GM12872 (cell line): Measurements from ENCODE around the gene LDB1.

Experiments used
- TF ChIP-seq, protein P1 (sequence below): IDR thresholded peaks from 3 replicates; pipeline ENCODE4 v1.5.1; 2011; ENCODE audit warnings: low read depth, mild to moderate bottlenecking, low read length, moderate library complexity; ENCODE audit not compliant: insufficient read depth

Gene LDB1

DNA sequence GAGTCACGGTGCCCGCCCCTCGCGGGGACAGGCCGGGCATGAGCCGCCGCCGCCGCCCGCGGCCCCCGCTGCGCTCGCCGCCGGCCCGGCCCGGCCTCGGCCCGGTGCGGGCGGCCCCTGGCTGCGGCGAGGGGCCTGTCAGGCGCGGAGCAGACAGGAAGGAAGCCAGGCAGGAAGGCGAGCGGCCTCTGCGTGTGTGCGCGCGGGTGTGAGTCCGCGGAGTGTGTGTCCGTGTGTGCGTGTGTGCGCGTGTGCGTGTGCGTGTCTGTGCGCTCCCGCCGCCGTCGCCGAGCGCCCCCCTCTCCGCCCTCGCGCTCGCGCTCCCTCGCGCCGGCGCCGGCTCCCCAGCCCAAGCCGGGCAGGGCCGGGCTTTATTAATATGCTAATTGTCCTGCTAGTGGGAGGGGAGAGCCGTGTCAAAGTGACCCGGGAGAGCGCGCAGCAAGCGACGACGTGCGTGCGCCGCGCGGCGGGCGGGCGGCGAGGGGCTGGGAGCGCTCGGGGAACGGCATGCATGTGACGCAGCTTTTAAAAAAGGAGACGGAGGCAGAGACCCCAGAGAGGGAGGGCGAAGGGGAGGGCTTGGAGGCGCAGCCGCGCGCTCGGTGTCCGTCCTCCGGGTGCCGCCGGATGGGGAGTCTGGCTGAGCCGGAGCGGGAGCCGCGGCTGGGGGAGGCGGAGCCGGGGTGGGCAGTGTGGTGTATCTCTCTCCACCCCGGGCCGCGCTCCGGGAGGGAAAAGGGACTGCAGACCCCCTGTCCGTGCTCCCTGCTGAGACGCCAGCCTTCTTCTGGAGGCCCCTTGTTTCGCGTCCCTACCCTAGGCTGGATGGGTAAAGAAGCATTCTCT, at the start of gene LDB1:
LDB1 (minus strand) TSS at position 227 of the 849 bp plus-strand sequence. CDS start 258 bp downstream, outside the sequence.
- TF ChIP-seq, protein P1, sequence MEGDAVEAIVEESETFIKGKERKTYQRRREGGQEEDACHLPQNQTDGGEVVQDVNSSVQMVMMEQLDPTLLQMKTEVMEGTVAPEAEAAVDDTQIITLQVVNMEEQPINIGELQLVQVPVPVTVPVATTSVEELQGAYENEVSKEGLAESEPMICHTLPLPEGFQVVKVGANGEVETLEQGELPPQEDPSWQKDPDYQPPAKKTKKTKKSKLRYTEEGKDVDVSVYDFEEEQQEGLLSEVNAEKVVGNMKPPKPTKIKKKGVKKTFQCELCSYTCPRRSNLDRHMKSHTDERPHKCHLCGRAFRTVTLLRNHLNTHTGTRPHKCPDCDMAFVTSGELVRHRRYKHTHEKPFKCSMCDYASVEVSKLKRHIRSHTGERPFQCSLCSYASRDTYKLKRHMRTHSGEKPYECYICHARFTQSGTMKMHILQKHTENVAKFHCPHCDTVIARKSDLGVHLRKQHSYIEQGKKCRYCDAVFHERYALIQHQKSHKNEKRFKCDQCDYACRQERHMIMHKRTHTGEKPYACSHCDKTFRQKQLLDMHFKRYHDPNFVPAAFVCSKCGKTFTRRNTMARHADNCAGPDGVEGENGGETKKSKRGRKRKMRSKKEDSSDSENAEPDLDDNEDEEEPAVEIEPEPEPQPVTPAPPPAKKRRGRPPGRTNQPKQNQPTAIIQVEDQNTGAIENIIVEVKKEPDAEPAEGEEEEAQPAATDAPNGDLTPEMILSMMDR: no peak

- TF ChIP-seq, protein P1: no peak
Observed at GRCh38 chr10:102167861-102168260, 47.7 kb upstream of the LDB1 start.

GRCh38 chr10:102163342-102163989, 43.3 kb upstream of the LDB1 start:
- TF ChIP-seq, protein P1: no peak

DNA sequence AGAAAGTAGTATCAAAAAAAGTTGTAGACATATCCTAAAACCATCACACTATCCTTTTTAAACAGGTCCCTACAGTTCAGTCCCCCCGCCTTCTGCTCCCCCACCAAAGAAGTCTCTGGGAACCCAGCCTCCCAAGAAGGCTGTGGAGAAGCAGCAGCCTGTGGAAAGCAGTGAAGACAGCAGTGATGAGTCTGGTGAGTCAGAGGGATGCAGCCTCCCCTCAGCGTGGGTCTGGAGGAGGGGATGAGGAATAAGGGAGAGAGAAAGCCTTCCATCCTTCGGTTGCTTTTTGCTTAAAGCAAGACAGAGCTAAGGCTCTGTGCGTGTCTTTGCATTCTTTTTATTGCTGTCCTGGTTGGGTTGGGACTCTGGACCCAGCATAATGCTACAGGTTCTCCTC, 39.7 kb upstream of the LDB1 start:
- TF ChIP-seq, protein P1: no peak

GRCh38 chr10:102159051-102159597, 39.0 kb upstream of the LDB1 start:
- TF ChIP-seq, protein P1: no peak

- TF ChIP-seq, protein P1: no peak
Observed at GRCh38 chr10:102157224-102157623, 37.1 kb upstream of the LDB1 start.

DNA sequence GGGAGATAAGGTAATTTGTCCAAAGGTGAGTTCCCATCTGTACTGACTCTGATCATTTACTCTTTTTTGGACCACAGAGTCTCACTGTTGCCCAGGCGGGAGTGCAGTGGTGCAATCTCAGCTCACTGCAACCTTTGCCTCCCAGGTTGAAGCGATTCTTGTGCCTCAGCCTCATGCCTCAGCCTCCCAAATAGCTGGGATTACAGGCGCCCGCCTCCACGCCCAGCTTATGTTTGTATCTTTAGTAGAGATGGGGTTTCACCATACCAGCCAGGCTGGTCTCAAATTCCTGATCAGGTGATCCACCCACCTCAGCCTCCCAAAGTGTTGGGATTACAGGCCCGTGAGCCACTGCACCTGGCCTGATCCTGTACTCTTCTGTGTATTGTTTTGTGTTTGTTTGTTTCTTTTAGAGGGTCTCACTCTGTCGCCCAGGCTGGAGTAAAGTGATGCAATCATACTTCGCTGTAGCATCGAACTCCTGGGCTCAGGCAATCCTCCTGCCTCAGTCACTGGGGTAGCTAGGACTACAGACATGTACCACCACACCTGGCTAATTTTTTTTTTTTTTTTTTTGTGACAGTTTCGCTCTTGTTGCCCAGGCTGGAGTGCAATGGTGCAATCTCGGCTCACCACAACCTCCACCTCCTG, 34.4 kb upstream of the LDB1 start:
- TF ChIP-seq, protein P1: no peak
